ENCODE data around the gene ARHGAP24. TPM values are rescaled to one million over a fixed set of nuclear protein-coding genes. Genes with fewer than 3 reads are reported as not detected.
"Not testable (repeated sequence)": the region's sequence is repeated elsewhere in the genome, so short reads cannot be mapped to it uniquely, and the experiment has no call there.

Gene ARHGAP24
- total and polyA plus RNA-seq, 12 donors = 6.7 to 35.5 (median 23.9) TPM

DNA sequence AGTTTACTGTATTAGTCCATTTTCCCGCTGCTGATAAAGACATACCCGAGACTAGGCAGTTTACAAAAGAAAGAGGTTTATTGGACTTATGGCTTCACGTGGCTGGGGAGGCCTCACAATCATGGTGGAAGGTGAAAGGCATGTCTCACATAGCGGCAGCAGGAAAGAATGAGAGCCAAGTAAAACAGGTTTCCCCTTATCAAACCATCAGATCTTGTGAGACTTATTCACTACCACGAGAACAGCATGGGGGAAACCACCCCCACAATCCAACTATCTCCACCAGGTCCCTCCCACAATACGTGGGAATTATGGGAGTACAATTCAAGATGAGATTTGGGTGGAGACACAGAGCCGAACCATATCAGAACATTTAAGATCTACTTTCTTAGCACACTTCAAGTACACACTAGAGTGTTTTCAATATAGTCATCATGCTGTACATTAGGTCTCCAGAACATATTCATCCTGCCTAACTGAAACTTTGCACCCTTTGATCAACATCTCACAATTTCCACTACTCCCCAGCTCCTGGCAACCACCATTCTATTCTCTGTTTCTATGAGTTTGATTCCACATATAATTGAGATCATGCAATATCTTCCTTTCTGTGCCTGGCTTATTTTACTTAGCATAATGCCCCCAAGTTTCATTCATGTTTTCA, 341.0 kb downstream of the ARHGAP24 start:
- H3K4me1 ChIP-seq = peaks cover 0 to 19% (median 7%) of the 10 kb centered on the region in 9 donors
- WGBS, 2 donors = 85 to 89% methylated on average over 7 of the region's 7 CpGs
- ATAC-seq (no peak), DNase-seq (no peak)
- H3K9me3 ChIP-seq = peaks cover 0 to 11% (median 0%) of the 10 kb centered on the region in 11 donors
- no peaks in the 10 kb centered on the region for H3K36me3 ChIP-seq
- no peak overlapping the region for H3K27ac ChIP-seq
- no peak overlapping the region for H3K4me3 ChIP-seq
- intact Hi-C loops (cut with DNase I) = no loop called here
- TF ChIP-seq, protein P1, sequence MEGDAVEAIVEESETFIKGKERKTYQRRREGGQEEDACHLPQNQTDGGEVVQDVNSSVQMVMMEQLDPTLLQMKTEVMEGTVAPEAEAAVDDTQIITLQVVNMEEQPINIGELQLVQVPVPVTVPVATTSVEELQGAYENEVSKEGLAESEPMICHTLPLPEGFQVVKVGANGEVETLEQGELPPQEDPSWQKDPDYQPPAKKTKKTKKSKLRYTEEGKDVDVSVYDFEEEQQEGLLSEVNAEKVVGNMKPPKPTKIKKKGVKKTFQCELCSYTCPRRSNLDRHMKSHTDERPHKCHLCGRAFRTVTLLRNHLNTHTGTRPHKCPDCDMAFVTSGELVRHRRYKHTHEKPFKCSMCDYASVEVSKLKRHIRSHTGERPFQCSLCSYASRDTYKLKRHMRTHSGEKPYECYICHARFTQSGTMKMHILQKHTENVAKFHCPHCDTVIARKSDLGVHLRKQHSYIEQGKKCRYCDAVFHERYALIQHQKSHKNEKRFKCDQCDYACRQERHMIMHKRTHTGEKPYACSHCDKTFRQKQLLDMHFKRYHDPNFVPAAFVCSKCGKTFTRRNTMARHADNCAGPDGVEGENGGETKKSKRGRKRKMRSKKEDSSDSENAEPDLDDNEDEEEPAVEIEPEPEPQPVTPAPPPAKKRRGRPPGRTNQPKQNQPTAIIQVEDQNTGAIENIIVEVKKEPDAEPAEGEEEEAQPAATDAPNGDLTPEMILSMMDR (IDR thresholded peaks at IDR 0.05) = no peak
- H3K27me3 ChIP-seq = no peaks in the 10 kb centered on the region

DNA sequence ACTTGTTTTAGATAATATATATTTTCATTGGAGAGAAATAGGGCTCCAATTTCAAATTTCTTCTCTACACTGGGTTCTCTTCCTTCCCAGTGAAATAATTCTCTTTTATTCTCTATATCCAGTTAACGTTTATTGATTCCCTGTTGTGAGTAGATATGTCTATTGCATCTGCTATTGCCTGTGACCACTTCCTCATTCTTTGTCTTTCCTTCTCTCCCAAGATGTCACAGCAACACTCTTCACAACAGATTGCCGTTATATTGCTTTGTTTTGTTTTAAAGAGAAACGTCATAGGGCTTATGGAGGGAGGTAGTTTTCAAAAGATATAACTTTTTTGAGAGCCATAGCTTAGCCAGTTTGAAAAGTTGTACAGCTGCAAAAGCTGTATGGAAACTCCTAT, 343.8 kb downstream of the ARHGAP24 start:
- no peak overlapping the region for H3K27ac ChIP-seq
- H3K27me3 ChIP-seq = no peaks in the 10 kb centered on the region
- H3K4me3 ChIP-seq = no peak overlapping the region
- peaks cover 3 to 20% (median 12%) of the 10 kb centered on the region in 9 donors for H3K4me1 ChIP-seq
- TF ChIP-seq, protein P1 (IDR thresholded peaks at IDR 0.05) = no peak
- DNase-seq = no peak
- H3K36me3 ChIP-seq = no peaks in the 10 kb centered on the region
- ATAC-seq = no peak
- 76 to 77% methylated on average over 3 of the region's 3 CpGs for WGBS, 2 donors
- intact Hi-C loops (cut with DNase I) = no loop called here
- H3K9me3 ChIP-seq = peaks cover 0 to 11% (median 0%) of the 10 kb centered on the region in 11 donors

DNA sequence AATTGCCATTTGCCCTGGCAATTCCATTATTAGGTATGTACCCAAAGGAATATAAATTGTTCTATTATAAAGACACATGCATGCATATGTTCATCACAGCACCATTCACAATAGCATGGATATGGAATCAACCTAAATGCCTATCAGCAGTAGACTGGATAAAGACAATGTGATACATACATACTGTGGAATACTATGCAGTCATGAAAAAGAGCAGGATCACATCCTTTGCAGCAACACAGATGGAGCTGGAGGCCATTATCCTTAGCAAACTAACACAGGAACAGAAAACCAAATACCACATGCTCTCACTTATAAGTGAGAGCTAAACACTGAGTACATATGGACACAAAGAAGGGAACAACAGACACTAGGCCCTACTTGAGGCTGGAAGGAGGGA, 345.2 kb downstream of the ARHGAP24 start:
- ATAC-seq, DNase-seq, H3K4me3 ChIP-seq, H3K36me3 ChIP-seq, H3K27me3 ChIP-seq, H3K27ac ChIP-seq: not testable (repeated sequence)
- H3K4me1 ChIP-seq = peaks cover 3 to 34% (median 17%) of the 10 kb centered on the region in 9 donors
- intact Hi-C loops (cut with DNase I) = loop anchor here in 2 of 10 donors (10.0 kb wide), 1 partner anchor 145 kb away; no protein-coding TSS in a partner anchor
- peaks cover 0 to 11% (median 0%) of the 10 kb centered on the region in 11 donors for H3K9me3 ChIP-seq

DNA sequence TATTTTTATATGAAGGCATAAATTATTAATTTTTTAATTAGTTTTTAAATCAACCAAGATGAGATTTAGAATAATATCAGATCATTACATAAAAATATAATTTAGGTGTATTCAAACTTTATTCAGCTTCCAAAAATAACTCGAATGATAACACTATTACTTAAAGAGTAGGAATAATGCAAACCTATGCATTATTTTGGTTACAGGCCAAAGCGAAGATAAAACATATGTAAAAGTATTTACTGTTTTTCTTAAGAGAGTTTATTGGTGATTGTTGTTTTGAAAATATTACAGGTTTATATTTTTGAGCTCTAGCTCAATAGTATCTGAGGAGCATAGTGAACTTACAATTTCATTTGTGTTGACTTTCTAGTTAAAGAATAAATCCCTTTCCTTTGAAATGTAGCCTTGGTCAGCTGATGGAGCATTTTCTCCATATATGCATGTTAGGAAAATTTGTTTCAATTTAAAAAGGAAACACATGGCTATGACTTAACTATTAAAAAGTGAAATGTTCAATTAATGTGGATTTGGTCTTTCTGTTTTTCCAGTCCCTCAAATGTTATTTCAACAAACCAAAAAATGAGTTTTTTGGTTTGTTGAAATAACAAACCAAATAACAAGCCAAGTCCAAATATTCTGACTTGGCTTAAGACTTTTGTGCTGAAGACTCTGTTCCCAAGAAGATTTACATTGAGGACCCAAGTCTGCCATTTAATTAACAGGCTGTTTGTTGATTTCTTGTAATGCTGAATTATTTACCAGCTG, 346.9 kb downstream of the ARHGAP24 start:
- Histone ChIP-seq H3K27ac (no peak overlapping the region), H3K36me3 (no peaks in the 10 kb centered on the region), H3K4me1 (peaks cover 15 to 50% (median 28%) of the 10 kb centered on the region in 9 donors), H3K27me3 (no peaks in the 10 kb centered on the region), H3K9me3 (peaks cover 0 to 11% (median 0%) of the 10 kb centered on the region in 11 donors), H3K4me3 (no peak overlapping the region)
- 94 to 96% methylated on average over 2 of the region's 2 CpGs for WGBS, 2 donors
- DNase-seq (no peak), ATAC-seq (no peak)
- intact Hi-C loops (cut with DNase I) = loop anchor here in 2 of 10 donors (10.0 kb wide), 1 partner anchor 143 kb away; no protein-coding TSS in a partner anchor
- TF ChIP-seq, protein P1 (IDR thresholded peaks at IDR 0.05) = no peak
